ENCODE measurements around the gene FIGN. TPM values are rescaled to one million over a fixed set of nuclear protein-coding genes. Genes with fewer than 3 reads are reported as not detected.

FIGN gene
- total and polyA plus RNA-seq, 2 of the 4 experiments (the other 2 are of a cell fraction), result 0.77 to 0.90 TPM

DNA sequence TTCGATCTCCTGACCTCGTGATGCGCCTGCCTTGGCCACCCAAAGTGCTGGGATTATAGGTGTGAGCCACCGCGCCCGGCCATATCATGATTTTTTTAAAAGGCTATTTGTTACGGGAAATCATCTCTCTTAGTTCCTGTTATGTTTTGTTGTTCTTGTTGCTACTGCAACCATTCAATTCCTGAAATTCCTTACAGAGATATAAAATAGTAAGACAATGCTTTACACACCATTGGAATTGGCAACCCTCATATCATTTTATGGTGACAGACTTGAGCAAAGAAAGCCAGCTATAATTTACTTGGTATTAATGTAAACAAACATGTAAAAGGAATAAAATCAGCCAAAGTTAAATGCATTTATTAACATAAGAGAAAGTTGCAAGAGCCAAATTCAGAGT, 163.0 kb downstream of the FIGN start:
- Histone ChIP-seq H2AFZ (replicated peaks; ENCODE audit: low read length, poor library complexity) (no peak overlapping the region), H2AK5ac (ENCODE audit: low read depth, low read length) (no peak overlapping the region), H3K36me3 (ENCODE audit: control insufficient read depth, insufficient read depth, low read length) (no peaks in the 10 kb centered on the region), H3K79me1 (ENCODE audit: low read depth in 1 of 2, low read length in 2 of 2) (no peaks in the 10 kb centered on the region), H4K5ac (ENCODE audit: low read depth, low read length) (no peak overlapping the region), H3K27ac (ENCODE audit: insufficient read depth, low read length) (no peak overlapping the region), H3K14ac (replicated peaks; ENCODE audit: low read depth, low read length) (no peak overlapping the region), H2BK15ac (ENCODE audit: low read depth, low read length) (no peak overlapping the region), H4K91ac (ENCODE audit: insufficient read depth, low read depth, low read length) (no peak overlapping the region), H4K8ac (ENCODE audit: low read depth in 2 of 2, low read length in 2 of 2) (no peak overlapping the region), H3K9ac (ENCODE audit: low read depth, low read length) (no peak overlapping the region), H3K23ac (ENCODE audit: low read depth, low read length) (no peak overlapping the region), H2AK9ac (replicated peaks; ENCODE audit: low read depth, low read length, poor library complexity) (no peak overlapping the region), H4K20me1 (ENCODE audit: insufficient read depth, low read length) (no peaks in the 10 kb centered on the region), H3K18ac (ENCODE audit: low read depth, low read length) (no peak overlapping the region), H3K4me1 (ENCODE audit: control insufficient read depth, insufficient read depth, low read length) (no peaks in the 10 kb centered on the region), H3K4me2 (ENCODE audit: low read depth, low read length) (no peak overlapping the region), H3K4me3 (ENCODE audit: insufficient read depth, low read depth, low read length) (no peak overlapping the region), H3K56ac (ENCODE audit: extremely low read depth, insufficient read depth, low read length) (no peak overlapping the region), H3K9me3 (ENCODE audit: control insufficient read depth, insufficient read depth, low read length) (no peaks in the 10 kb centered on the region), H2BK120ac (ENCODE audit: low read depth, low read length) (no peak overlapping the region), H3K9me1 (ENCODE audit: insufficient read depth, low read length) (no peaks in the 10 kb centered on the region), H3K27me3 (ENCODE audit: control insufficient read depth, insufficient read depth, low read length) (no peaks in the 10 kb centered on the region), H2BK20ac (ENCODE audit: low read depth, low read length) (no peak overlapping the region), H3K4ac (ENCODE audit: low read depth, low read length) (no peak overlapping the region), H2BK5ac (ENCODE audit: low read depth, low read length, poor library complexity, severe bottlenecking) (no peak overlapping the region)
- ChIA-PET CTCF (no interaction called here), POLR2A (ENCODE audit: unreplicated experiment) (no interaction called here)
- TF ChIP-seq MAFK (IDR thresholded peaks at IDR 0.05; ENCODE audit: low read depth, low read length) (no peak), FOS (IDR thresholded peaks at IDR 0.05; ENCODE audit: low read depth, low read length) (no peak), MAZ (IDR thresholded peaks at IDR 0.05; ENCODE audit: borderline replicate concordance, low read depth, low read length) (no peak), BHLHE40 (IDR thresholded peaks at IDR 0.05; ENCODE audit: low read depth, low read length) (no peak)
- dilution Hi-C loops (cut with HindIII; ENCODE audit: low sequenced_read_pairs, unreplicated experiment), result no loop called here
- no CpG with 5 or more reads among the region's 7 CpGs for WGBS, 2 experiments (ENCODE audit: extremely low coverage in 2 of 2, insufficient read length in 1 of 2)
- DNase-seq, result no peak
- intact Hi-C loops (cut with micrococcal nuclease), result no loop called here
- in situ Hi-C loops (cut with MboI; ENCODE audit: low sequenced_read_pairs), result no loop called here
- no peak for ATAC-seq (ENCODE audit: low read depth)
- no TSS peak for BruUV-seq (replicated peaks)

All from IMR-90 (cell line).